G401.6 (cell line): ENCODE data around the gene VAMP3.
A peak's percentile ranks its signal among the peaks of the same experiment; 100 is the strongest.

Experiments used
- FAIRE-seq: peaks from 2 replicates; lab custom pipeline; 2012; peaks lifted over from hg19 to GRCh38; lab: Jason Lieb, UNC

Gene VAMP3, protein sequence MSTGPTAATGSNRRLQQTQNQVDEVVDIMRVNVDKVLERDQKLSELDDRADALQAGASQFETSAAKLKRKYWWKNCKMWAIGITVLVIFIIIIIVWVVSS

DNA sequence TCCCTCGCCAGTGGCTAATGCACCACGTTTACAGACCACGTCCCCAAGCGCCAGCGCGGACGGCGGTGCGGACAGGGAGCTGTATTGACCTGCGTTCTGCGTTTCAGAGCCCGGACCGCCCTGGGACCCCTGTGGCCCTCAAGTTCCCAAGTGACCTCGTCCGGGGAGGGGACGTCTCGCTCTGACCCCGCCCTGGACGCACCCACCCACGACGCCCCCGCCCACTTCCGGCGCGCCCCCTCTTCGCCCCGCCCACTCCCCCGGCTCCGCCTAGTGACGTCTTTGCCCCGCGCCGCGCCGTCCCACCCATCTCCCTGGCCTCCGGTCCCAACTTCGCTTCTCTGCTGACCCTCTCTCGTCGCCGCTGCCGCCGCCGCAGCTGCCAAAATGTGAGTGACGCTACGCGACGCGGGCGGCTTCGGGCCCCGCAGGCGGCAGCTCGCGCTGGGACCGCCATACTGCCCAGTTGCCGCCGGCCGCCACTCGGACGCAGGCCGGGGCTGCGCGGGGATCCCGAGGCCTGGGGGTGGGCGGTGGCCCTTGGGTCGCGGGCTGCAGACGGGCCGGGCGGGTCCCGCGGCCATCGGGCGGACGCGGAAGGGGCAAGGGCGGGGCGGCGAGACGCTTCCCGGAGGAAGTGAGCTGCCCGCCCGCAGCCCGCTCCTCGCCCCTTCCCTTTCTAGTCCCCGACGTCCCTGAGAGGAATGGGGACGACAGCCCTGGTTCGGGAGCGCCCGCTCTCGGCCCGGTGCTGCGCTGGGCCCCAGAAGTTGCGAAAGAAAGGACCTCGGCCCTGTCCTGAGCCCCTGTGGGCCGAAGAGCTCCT is at the start of gene VAMP3:
TSS of gene VAMP3 (plus strand) at position 300 of the 826 bp plus-strand sequence. CDS start at position 388, 88 bp downstream.
- FAIRE-seq = no peak

DNA sequence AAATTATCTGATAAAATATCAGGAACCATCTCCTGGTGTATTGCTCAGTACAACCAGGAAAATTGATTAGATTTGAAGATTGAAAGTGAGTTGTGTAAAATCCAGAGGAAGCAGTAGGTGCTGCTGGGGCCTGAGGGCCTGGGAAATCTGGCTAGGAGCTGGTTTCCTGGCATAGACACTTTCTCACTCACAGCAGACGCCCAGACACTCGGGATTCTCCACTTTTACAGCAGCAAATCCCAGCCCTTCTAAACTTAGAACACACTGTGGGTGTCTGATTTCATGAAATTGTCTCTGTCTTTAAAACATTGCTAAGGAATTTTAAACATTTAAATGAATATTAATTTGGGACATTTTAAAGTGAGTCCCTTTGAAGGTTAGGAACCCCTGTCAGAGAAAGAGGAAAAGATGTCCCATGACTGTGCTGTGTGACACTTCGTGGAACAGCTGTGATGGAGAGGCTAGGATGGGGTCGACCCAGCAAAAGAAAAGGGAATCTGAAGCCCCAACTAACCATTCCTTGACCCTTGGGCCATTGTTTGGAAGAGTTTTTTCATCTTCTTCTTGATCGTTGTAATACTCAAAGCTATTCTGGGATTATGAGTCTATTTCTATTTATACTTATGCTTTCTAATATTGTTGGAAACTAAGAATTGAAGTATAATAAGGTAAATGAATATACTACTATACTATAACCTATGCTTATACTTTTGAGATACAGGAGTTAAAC is 49.0 kb upstream of the VAMP3 start:
- FAIRE-seq = peak; percentile 49

DNA sequence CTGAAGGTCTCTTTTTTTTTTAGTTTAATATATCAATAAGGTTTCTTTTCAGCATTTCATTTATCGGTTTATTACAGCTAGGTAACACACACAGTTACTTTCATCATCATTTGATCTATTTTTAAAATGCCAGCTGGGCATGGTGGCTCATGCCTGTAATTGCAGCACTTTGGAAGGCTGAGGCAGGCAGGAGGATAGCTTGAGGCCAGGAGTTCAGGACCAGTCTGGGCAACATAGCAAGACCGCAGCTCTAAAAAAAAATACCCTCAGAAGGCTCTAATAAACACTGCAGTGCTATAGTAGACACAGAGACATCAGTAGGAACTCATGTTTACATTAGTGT is 48.5 kb upstream of the VAMP3 start:
- no peak for FAIRE-seq

DNA sequence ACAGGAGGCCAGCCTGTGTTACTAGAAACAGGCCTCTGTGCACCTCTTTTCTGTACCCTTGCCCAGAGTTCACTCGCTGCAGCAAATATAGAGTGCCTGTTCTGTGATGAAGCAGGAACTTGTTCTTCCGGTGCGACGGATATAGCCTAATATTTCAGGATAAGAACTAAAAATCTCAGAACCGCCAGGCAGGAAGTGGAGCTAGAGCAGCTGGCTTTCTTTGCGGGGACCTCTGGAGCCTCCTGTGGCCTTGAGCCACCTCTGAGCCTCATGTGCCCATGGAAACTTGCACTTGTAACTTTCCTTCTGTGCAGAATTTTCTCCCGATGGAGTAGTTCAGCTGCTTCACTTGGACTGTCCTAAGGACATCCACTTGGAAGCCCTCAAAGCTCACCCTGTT is 44.5 kb upstream of the VAMP3 start:
- no peak for FAIRE-seq

DNA sequence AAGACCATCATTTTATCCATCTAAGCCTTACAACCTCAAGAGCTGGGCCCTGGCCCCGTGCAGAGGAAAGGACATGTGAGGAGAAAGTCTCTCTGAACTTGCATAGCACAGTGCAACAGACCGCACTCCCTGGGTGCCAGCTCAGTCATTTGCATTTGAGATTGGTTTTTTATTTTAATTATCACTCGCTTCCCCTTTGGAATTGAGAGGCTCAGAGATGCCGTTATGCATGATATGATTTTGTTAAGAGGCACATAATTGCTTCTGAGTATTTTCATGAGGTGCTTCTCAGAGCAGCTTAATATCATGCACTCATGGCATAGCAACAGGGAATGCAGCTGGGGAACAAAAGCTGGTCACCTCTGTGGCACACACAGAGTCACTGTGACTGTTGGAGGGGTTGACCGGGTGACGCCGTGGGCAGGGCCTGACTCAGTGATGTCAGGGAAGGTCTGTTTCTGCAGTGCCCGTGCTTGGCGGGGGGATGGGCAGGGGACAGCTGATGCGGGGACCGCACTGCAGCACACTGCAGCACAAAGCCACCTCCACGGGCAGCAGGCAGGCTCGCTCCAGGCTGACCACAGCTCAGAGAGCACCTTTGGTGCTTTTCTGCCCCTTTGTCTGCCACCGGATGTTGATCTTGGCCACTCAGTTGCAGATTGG is 43.2 kb upstream of the VAMP3 start:
- FAIRE-seq = no peak

DNA sequence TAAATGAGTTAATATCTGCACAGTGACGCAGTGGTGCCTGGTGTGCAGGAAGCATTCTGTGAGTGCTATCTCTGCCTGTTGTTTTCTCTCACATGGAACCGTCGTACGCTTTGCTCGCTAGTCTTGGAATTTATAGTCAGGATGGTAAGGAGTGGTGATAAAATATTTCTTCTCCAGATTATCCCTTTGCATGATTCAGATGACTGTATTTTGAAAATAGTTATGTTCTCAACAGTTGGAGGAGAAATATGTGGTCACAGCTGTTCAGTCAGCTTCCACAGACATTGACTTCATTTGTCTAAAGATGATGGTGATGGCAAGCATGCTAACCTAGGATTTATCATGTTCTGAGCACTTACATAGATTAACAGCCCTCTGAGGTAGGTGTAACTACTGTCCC is 41.3 kb upstream of the VAMP3 start:
- FAIRE-seq = no peak

DNA sequence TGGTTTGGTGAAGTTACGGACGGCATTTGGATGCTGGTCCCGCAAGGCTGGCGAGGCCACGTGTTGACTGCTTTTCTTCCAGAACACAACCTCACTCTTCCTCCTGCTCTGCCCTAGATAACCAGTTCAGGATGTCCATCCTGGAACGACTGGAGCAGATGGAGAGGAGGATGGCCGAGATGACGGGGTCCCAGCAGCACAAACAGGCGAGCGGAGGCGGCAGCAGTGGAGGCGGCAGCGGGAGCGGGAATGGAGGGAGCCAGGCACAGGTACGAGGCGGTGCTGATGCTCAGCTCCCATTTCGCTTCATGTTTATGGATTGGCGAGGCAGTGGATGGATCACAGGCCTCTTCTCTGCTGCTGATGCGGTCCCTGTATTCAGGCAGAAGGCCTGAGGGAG is 38.8 kb upstream of the VAMP3 start:
- no peak for FAIRE-seq

DNA sequence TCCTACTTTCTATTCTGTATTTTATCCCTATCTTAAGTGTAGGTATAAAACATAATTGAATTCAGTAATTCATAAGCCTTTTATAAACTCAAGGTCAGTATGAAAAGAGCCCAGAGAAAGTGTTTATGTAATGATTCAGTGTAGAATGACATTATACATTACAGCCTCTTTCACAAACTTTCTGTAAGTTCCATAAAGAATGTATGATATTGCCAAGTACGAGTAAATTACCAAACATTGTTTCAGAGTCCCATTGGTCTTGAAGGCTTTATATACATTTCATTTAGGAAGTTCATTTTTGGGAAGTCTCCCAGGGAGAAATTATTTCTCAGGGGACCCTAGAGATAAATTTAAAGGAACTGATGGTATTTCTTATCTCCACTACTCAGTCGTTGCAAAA is 37.8 kb upstream of the VAMP3 start:
- no peak for FAIRE-seq

DNA sequence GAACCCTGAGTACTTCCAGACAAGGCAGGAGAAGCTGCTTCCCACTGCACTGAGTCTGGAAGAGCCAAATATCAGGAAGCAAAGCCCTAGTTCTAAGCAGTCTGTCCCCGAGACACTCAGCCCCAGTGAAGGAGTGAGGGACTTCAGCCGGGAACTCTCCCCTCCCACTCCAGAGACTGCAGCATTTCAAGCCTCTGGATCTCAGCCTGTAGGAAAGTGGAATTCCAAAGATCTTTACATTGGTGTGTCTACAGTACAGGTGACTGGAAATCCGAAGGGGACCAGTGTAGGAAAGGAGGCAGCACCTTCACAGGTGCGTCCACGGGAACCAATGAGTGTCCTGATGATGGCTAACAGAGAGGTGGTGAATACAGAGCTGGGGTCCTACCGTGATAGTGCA is 33.1 kb upstream of the VAMP3 start:
- FAIRE-seq = no peak

DNA sequence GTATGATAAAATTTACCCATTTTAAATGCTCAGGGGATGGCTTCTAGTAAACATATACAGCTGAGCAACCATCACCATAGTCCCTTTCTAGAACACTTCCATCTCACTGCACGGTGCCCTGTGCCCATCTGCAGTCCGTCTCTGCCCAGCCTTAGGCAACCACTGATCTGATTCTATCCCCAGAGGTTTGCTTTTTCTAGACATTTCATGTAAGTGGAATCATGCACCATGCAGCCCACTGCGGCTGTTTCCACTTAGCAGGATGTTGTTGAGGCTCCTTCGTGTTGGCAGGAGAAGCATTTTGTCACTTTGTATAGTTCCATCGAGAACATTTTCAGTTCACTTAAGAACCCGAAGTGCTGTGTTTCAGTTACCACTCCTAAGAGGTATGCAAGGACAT is 27.8 kb upstream of the VAMP3 start:
- no peak for FAIRE-seq

DNA sequence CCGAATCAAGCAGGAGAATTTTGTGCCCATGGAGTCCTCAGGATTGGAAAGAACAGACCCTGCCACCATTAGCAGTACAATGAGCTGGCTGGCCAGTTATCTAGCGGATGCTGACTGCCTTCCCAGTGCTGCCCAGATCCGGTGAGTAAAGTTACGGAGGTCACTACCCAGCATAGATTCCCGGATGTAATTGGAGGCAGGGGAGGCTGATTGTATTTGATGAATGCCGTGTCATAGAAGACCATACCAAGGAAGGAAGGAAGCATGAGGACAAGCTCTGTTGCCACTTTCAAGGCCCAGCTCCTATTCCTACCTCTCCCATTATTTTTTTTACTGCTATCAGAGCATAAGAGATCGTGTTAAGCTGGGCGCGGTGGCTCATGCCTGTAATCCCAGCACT is 26.2 kb upstream of the VAMP3 start:
- no peak for FAIRE-seq

DNA sequence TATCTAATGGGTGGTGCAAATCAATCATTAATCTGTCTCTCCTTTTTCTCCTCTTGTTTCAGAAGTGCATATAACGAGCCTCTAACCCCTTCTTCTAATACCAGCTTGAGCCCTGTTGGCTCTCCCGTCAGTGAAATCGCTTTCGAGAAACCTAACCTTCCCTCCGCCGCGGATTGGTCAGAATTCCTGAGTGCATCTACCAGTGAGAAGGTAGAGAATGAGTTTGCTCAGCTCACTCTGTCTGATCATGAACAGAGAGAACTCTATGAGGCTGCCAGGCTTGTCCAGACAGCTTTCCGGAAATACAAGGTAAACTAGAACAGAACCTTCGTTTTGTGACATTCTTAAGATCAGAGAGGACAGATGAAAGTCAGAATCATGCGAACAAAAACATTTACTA is 25.3 kb upstream of the VAMP3 start:
- no peak for FAIRE-seq

DNA sequence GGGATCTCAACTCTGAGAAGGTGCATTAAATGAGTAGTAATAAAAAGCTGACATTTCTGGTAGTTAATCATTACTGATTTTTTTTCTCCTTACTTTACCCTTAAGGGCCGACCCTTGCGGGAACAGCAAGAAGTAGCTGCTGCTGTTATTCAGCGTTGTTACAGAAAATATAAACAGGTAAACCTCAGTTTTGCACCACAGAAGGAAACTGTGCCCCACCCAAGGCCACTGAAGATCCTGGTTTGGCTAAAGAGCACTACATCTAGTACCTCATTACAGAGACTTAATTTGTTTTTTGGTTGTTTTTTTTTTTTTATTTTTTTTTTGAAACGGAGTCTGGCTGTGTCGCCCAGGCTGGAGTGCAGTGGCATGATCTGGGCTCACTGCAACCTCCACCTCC is 23.5 kb upstream of the VAMP3 start:
- FAIRE-seq = no peak

DNA sequence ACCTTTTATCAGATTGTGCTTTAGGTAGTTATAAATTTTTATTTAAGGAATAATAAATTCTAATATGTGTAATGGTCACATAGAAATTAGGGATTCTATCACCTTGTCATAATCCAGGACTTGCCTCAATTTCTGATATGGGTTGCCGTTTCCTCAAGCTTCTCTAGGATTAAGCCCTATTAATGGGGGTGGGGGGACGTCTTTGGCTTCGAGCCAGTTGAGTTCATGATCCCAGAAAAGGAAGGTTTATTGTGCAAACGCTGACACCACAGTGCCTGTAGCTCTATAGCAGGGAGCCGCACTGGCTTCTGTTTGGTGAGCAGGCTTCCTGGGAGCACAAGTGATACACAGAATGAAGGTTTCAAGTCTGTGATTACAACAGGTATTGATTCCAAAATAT is 22.0 kb upstream of the VAMP3 start:
- FAIRE-seq = no peak

DNA sequence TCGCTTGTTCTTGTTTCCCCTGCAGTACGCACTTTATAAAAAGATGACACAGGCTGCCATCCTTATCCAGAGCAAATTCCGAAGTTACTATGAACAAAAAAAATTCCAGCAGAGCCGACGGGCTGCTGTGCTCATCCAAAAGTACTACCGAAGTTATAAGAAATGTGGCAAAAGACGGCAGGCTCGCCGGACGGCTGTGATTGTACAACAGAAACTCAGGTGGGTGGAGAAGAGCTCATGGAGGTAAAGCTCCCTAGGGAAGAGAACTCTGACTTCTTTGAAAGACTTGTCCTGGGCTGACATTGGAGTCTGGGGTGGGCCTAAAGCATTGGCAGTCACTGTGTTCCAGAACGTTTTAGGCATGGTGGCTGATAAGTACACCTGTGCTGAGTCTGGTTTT is 19.9 kb upstream of the VAMP3 start:
- no peak for FAIRE-seq

DNA sequence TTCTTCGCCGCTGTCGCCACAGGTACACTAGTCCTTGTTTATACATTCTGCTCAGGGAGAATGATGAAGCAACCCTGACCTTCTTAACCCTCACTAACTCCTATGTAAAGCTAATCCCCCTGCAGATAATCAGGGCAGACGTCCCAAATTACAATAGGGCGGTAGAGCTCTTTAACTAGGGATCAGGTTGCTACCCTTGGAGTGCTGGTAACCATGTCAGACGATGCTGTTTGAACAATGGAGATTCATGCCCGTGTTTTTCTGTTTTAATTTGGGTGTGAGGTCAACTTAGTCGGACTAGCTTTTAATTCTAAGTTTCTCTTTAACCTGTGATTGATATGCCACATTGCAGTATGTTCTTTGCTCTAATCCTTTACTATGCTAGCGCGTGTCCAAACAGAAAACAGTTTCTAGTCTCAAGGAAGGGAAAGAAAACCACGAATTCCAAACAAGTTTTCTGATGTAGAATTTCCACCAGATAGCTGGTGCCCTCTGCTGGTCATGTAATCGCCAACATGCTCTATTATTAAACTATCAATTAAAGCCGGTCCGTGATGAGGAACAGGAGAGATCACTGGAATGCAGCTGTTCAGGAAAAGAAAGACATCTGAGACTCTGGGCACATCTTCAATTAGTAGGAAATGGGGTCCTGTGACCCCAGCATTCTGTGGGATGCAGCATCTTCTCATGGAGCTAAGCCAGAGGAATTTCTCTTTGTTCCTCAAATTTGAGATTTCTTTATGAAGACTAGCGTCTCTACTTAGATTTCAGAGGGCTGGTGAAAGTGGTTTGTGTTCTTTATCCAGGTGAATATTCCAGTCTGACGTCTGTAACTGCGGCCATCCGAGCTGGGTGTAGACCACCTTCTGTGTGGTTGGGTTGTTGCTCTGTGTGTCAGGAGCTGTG is 18.3 kb upstream of the VAMP3 start:
- peak; percentile 95 for FAIRE-seq

DNA sequence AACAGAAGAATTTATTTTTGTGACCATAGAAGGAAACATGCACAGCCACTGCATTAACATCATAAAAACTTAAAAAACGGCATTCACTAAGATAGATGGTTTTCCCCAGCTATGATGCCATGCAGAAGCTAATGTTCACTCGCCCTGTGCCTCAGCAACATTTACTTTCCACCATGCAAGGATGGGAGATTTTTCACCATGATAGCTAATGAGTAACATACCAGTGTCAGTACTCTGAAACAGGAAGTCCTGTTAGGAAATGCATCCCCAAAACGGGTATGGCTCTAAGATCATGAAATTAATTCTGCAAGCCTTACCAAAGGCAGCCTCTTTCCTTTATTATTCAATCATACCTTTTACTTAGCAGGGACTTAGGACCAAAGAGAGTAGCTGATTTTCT is 17.5 kb upstream of the VAMP3 start:
- FAIRE-seq = no peak

DNA sequence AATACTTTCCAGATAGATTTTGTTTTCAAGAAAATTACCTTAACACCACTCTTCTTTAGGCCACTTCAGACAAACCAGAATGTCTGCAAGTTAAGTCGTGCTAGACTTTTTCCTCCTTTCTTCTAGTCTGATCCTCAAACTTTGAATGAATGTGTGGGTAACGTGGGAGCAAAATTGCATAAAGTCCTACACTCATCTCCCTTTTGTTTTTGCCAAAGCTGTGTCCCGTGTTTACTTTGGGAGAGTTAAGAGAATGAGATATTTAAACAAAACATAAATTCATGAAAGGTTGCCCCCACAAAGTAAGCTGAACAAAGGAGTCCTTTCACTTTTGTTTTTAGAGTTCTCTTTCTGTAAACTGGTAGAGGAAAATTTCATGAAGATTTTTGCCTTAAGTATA is 16.9 kb upstream of the VAMP3 start:
- no peak for FAIRE-seq

DNA sequence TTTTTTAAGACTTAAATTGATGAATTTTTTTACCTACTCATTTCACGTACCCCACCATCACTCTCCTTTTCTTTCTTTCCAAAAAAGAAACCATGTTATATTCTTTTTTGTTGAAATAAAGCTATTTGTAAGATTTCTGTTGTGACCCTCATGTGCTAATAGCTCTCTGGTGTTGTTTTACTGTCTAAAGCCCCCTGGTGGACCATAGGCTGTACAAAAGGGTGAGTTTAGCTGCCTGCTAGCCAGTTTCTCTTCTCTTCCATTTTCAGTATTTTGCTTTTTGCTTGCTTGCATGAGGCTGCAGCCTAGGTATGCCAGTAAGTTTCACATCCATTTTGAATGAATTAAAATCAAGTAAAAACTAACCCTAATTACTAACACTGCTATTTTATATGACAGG is 15.6 kb upstream of the VAMP3 start:
- FAIRE-seq = peak; percentile 48

DNA sequence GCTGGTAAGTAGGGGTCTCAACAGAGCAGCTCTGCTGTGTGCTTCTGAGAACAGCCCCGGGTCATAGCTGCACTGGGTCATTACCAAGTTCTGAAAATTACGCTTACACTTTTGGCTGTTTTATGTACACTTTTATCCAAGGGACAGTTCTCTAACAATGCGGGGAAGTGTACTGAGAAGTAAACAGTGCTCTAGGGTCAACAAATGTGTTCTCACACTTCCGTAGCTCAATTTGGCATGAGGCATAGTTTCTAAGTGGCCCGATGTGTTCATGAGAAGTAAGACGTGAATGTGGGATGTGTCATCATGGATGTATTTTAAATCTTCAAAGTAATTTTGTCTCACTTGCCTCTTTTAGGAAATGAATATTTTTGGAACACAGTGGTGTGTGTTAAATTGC is 10.9 kb upstream of the VAMP3 start:
- FAIRE-seq = no peak

DNA sequence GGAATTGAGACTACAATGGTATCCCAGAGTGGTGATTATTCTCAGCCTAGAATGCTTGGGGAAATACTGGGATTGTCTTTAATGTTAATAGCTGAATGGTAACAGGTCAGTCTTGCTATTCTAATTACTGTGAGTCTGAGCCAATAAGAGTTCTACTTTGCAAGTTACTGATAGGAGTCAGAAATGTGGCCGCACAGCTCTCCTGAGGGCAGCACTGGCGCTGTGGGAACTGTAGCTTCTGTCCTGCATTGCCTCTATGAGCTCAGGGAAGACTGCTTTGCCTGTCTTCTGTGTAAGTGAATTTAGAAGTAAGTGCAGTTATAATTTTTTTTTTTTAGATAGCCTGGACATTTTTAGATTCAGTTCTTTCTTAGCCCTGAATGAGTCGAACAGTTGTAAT is 10.0 kb upstream of the VAMP3 start:
- FAIRE-seq = no peak

DNA sequence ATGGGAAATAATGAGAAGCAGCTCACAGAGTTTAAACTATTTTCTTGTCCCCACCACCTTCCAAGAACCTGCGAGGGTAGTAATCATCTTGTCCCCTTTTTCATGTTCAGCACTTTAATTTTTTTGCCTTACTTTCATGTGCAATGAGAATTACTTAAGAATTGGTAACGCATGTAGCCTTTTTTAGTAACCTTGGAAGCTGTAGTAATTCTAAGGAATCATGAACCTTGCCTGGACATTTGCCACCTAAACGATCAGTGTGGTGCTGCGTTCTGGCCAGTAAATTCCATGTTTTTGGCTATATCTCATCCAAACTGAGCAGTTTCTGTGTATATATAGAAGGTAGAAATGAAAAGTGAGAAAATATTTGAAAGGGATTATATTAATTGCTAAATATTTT is 3.9 kb upstream of the VAMP3 start:
- no peak for FAIRE-seq
